NCI-H1417 treated with DMSO at 0.1 percent for 48 hours (cell line): ENCODE measurements around the gene KCNH3.
"Not testable (repeated sequence)": the region's sequence is repeated elsewhere in the genome, so short reads cannot be mapped to it uniquely, and the experiment has no call there.

Experiments
- DNase-seq: peaks from one replicate; lab custom pipeline; 2025; lab: John Stamatoyannopoulos, UW

The KCNH3 gene

GRCh38 chr12:49525942-49526341 lies 12.9 kb upstream of the KCNH3 start:
- no peak for DNase-seq

GRCh38 chr12:49527361-49528130 lies 11.3 kb upstream of the KCNH3 start:
- no peak for DNase-seq

- DNase-seq, result no peak
Observed at GRCh38 chr12:49529414-49529813, 9.4 kb upstream of the KCNH3 start.

- DNase-seq, result no peak
Observed at GRCh38 chr12:49531745-49532144, 7.1 kb upstream of the KCNH3 start.

GRCh38 chr12:49533331-49533730 lies 5.5 kb upstream of the KCNH3 start:
- DNase-seq, result no peak

GRCh38 chr12:49534122-49534521 lies 4.7 kb upstream of the KCNH3 start:
- not testable (repeated sequence) for DNase-seq

GRCh38 chr12:49534731-49535278 lies 4.0 kb upstream of the KCNH3 start:
- DNase-seq, result no peak

GRCh38 chr12:49535921-49536525 lies 2.8 kb upstream of the KCNH3 start:
- DNase-seq, result no peak

- DNase-seq, result no peak
Observed at GRCh38 chr12:49536526-49537071, 2.2 kb upstream of the KCNH3 start.

- no peak for DNase-seq
Observed at GRCh38 chr12:49537231-49537751, 1.5 kb upstream of the KCNH3 start.

GRCh38 chr12:49537752-49538509 lies 899 bp upstream of the KCNH3 start:
- no peak for DNase-seq

GRCh38 chr12:49539406-49540228 lies 787 bp downstream of the KCNH3 start:
- no peak for DNase-seq

- no peak for DNase-seq
Observed at GRCh38 chr12:49540229-49541139, 1.7 kb downstream of the KCNH3 start.

GRCh38 chr12:49541140-49541861 lies 2.5 kb downstream of the KCNH3 start:
- DNase-seq, result no peak

GRCh38 chr12:49541911-49542505 lies 3.2 kb downstream of the KCNH3 start:
- no peak for DNase-seq

- DNase-seq, result no peak
Observed at GRCh38 chr12:49542592-49543160, 3.8 kb downstream of the KCNH3 start.

- DNase-seq, result no peak
Observed at GRCh38 chr12:49543221-49543913, 4.5 kb downstream of the KCNH3 start.
